HUES64 (cell line): ENCODE measurements around the gene SMIM24.

Source experiments
- H3K27ac ChIP-seq: 2 replicates; pipeline ENCODE4 v1.7.0; 2013; ENCODE audit warnings: low read depth, low read length, inconsistent platforms
- H3K27me3 ChIP-seq: 2 replicates; pipeline ENCODE4 v1.6.1; 2013; ENCODE audit warnings: mild to moderate bottlenecking, low read length; ENCODE audit not compliant: insufficient read depth
- H3K36me3 ChIP-seq: 2 replicates; pipeline ENCODE4 v1.6.1; 2013; ENCODE audit warnings: mild to moderate bottlenecking, low read length; ENCODE audit not compliant: insufficient read depth
- H3K4me1 ChIP-seq: 2 replicates; pipeline ENCODE4 v1.6.1; 2013; ENCODE audit warnings: mild to moderate bottlenecking, low read length, moderate library complexity; ENCODE audit not compliant: insufficient read depth
- H3K4me3 ChIP-seq: 2 replicates; pipeline ENCODE4 v1.5.1; 2013; ENCODE audit warnings: mild to moderate bottlenecking, low read length, moderate library complexity
- H3K9ac ChIP-seq: 2 replicates; pipeline ENCODE4 v1.6.1; 2013; ENCODE audit warnings: mild to moderate bottlenecking, low read depth, low read length
- H3K9me3 ChIP-seq: 2 replicates; pipeline ENCODE4 v1.6.1; 2013; ENCODE audit warnings: low read depth, low read length; ENCODE audit not compliant: insufficient read depth
- WGBS: fragments of 150-250, 120-280 bp; methylation state at CpG from one replicate; pipeline ENCODE4 v1.1.7; 2013; ENCODE audit warnings: missing lambda C conversion rate; 5-methylcytosine and 5-hydroxymethylcytosine counted together

Gene SMIM24

DNA sequence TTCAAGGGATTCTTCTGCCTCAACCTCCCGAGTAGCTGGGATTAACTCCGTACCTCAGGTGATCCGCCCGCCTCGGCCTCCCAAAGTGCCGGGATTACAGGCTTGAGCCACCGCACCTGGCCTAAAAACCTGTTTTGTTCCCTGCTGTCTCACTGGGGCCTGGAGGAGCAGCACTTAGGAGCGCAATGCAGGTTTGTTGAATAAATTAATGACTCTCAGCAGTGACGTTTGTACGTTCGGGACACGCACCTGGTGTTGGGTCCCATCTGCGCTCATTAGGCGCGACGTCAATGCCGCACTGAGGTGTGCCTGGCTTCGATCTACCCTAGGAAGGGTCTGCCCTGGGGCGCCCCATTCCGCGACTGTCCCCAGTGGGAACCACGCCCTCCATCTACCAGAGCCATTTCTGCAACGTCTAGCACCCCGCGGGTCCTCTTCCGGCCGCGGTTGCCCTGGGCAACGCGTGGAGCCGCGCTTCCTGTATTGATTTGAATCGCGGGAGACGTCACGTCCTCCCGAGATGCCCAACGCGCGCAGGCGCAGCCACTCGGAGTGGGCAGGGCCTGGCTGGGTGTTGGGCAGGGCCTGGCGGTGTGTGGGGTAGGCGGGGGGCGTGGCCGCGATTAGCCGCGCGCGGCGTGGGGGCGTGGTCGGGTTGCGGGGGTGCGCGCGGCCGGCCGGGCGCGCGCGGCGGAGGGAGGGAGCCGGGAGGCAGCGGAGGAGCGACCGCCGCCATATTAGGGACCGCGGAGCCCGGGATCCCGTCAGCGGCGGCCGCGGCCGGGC, 25.5 kb upstream of the SMIM24 start, which contains the start of gene FZR1:
Gene FZR1, plus strand, starts transcription at position 714 of the 786 bp plus-strand sequence. CDS start 16,679 bp downstream, outside the sequence.
- 7% methylated on average over 79 of the region's 79 CpGs for WGBS
- H3K27ac ChIP-seq: peak within 1 kb of the TSS; percentile 84
- H3K9me3 ChIP-seq: no peaks in the 10 kb centered on the region
- no peaks in the 10 kb centered on the region for H3K27me3 ChIP-seq
- H3K9ac ChIP-seq: peak within 1 kb of the TSS; percentile 78
- peaks cover 14% of the 10 kb centered on the region; the same call in 1 of the 2 replicates for H3K36me3 ChIP-seq
- H3K4me3 ChIP-seq: peak within 1 kb of the TSS; percentile 72
- peaks cover 2% of the 10 kb centered on the region; the same call in 1 of the 2 replicates for H3K4me1 ChIP-seq

DNA sequence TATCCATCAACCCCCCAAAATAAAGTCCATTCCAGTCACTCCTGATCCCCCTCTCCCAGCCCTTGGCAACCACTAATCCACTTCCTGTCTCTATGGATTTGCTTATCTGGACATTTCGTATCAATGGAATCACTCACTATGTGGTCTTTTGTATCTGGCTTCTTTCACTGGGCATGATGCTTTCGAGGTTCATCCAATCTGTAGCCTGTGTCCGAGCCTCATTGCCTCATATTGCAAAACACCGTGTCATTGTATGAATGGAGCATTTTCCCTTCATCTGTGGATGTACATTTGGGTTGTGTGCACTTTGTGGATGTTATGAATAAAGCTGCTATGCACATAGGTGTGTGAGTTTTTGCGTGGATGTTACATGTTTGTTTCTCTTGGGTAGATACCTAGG, 24.4 kb upstream of the SMIM24 start:
- H3K9ac ChIP-seq: no peak overlapping the region
- WGBS: 93% methylated on average over 5 of the region's 5 CpGs
- no peaks in the 10 kb centered on the region for H3K9me3 ChIP-seq
- H3K36me3 ChIP-seq: peaks cover 9% of the 10 kb centered on the region; the same call in 1 of the 2 replicates
- H3K27ac ChIP-seq: no peak overlapping the region
- peaks cover 2% of the 10 kb centered on the region; the same call in 1 of the 2 replicates for H3K4me1 ChIP-seq
- no peaks in the 10 kb centered on the region for H3K27me3 ChIP-seq
- H3K4me3 ChIP-seq: no peak overlapping the region

DNA sequence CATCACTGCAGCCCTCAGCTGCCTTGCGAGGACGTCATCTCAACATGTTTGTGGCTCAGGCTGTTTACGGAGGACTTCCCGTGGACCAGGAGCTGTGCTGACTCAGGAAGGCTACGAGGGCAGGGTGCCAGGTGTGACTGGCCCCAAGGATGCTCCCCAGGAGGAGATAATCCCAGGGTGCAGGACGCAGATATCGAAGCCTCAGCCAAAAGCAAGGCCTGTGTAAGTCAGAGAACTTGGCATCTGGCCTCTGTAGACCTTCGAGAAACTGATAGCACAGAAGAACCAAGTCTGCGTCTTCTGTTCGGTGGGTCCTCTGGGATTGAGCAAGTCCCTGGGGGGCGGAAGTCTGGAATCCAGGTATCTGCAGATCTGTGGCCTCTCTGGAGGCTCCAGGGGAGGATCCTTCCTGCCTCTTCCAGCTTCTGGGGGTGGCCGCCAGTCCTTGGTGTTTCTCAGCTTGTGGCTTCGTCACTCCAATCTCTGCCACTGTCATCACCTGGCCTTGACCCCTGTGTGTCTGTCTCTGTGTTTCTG, 22.8 kb upstream of the SMIM24 start:
- 91% methylated on average over 13 of the region's 13 CpGs for WGBS
- H3K4me1 ChIP-seq: peaks cover 2% of the 10 kb centered on the region; the same call in 1 of the 2 replicates
- H3K9me3 ChIP-seq: no peaks in the 10 kb centered on the region
- H3K36me3 ChIP-seq: no peaks in the 10 kb centered on the region
- H3K4me3 ChIP-seq: no peak overlapping the region
- H3K9ac ChIP-seq: no peak overlapping the region
- no peak overlapping the region for H3K27ac ChIP-seq
- H3K27me3 ChIP-seq: no peaks in the 10 kb centered on the region

DNA sequence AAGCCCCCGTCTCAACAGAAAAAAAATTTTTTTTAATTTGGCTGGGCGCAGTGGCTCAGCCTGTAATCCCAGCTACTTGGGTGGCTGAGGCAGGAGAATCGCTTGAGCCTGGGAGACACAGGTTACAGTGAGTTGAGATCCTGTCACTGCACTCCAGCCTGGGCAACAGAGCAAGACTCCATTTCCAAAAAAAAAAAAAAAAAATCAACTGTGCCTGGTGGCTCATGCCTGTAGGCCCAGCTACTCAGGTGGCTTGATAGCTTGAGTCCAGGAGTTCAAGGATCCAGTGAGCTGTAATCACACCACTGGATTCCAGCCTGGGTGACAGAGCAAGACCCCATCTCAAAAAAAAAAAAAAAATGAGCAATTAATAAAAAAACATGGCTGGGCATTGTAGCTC, 21.5 kb upstream of the SMIM24 start:
- H3K36me3 ChIP-seq: peaks cover 7% of the 10 kb centered on the region
- H3K27ac ChIP-seq: no peak overlapping the region
- 95% methylated on average over 3 of the region's 3 CpGs for WGBS

DNA sequence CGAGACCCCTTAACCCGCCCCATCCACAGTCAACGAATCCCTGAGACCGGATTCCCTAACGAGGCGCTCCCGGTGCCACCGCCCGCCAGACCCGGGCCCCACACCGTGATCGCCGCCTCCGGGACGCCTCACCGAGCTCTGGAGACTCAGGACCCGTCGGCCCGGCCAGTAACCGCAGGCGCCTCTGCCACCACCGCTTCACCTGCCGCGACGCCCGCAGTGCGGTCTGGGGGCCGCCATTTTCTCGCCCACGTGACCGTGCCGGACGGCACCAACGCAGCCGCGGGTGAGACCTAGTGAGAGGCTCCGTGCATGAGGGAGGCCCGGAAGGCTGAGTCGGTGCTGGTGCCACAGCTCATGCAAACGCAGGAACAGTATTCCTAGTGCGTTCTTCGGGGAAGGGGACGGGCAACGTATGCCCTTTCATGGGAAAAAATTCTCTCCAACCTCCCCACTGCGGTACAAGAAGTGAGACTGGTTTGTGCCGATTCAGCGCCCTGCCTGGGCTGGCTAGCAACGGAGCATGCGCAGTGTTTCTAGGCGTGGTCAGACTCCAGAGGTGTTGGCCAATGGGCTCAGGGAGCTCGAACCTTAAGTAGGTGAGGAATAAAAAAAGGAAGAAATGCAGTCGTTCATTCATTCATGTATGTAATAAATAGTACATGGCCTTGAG, 20.2 kb upstream of the SMIM24 start, which contains the start of gene DOHH:
Gene DOHH, minus strand, starts transcription at position 246 of the 673 bp plus-strand sequence. CDS start 3,860 bp downstream, outside the sequence.
- H3K27me3 ChIP-seq: no peaks in the 10 kb centered on the region
- peaks cover 19% of the 10 kb centered on the region for H3K36me3 ChIP-seq
- H3K9ac ChIP-seq: peak within 1 kb of the TSS; percentile 98
- H3K9me3 ChIP-seq: no peaks in the 10 kb centered on the region
- H3K4me1 ChIP-seq: no peaks in the 10 kb centered on the region; the same call in 1 of the 2 replicates
- peak within 1 kb of the TSS; percentile 96 for H3K4me3 ChIP-seq
- peak within 1 kb of the TSS; percentile 97 for H3K27ac ChIP-seq
- under 1% methylated on average over 52 of the region's 52 CpGs for WGBS

More for the DNA sequence above, 21.5 kb upstream of the SMIM24 start:
- Histone ChIP-seq H3K9me3 (no peaks in the 10 kb centered on the region), H3K27me3 (no peaks in the 10 kb centered on the region), H3K9ac (no peak overlapping the region), H3K4me1 (no peaks in the 10 kb centered on the region; the same call in 1 of the 2 replicates), H3K4me3 (no peak overlapping the region)

DNA sequence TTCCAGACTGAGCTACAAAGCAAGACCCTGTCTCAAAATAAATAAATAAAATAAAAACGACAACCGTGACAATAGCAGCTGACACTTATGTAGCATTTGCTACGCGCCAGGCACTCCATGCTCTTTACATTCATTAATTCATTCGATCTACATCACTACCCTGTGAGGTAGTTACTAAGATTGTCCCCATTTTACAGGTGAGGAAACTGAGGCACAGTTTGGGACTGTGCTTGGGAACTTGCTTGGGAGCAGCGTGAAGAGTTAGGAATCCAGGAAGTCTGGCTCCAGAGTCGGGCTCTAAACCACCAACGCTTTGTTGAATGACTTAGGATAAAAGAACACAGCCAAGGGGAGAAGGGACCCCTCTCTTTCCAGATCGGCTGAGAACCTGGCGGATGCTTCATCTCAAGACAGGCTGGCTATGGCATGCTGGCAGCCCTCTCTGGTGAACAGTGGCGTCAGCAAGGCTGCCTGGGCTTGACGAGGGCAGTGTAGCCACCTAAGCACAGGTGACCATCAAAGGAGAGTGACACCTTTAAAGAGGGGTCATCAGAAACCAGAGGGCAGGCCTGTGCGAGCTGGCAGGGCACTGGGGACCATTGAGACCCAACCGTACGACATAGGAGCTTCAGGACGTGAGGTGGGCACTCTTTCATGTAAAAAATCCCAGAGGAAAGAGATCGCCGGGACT, 19.6 kb upstream of the SMIM24 start:
- H3K27ac ChIP-seq: peak overlapping the region; percentile 97
- peak overlapping the region; percentile 96 for H3K4me3 ChIP-seq
- H3K4me1 ChIP-seq: no peaks in the 10 kb centered on the region; the same call in 1 of the 2 replicates
- H3K9ac ChIP-seq: peak overlapping the region; percentile 98
- H3K27me3 ChIP-seq: no peaks in the 10 kb centered on the region
- 27% methylated on average over 18 of the region's 18 CpGs for WGBS
- H3K36me3 ChIP-seq: peaks cover 24% of the 10 kb centered on the region
- no peaks in the 10 kb centered on the region for H3K9me3 ChIP-seq

DNA sequence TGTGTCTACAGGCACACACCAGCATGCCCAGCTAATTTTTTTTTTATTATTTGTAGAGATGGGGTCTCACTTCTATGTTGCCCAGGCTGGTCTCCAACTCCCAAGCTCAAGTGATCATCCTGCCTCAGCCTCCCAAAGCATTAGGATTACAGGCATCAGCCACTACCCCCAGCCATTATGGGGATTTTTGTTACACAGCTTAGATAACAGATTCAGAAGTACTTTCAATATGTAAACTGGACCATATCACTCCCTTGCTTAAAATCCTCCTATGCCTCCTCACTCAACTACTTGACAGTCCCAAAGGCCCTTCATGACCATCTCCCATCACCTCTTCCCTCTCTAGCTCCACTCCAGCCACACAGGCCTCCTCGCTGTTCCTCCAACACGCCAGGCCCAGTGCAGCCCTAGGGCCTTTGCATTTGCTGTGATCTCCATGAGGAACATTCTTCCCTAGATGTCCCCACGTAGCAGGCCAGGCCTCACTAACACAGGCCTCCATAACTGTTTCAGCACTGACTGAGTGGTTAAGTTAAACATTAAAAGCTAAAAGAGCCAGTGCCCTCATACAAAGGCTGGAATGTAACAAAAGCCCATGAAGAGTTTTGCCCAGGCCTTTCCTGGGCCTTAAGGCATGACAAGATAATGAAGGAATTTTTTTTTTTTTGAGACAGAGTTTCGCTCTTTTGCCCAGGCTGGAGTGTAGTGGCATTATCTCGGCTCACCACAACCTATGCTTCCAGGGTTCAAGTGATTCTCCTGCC, 17.6 kb upstream of the SMIM24 start:
- no peaks in the 10 kb centered on the region; the same call in 1 of the 2 replicates for H3K4me1 ChIP-seq
- no peaks in the 10 kb centered on the region for H3K9me3 ChIP-seq
- H3K36me3 ChIP-seq: peaks cover 37% of the 10 kb centered on the region
- H3K27ac ChIP-seq: no peak overlapping the region
- H3K4me3 ChIP-seq: no peak overlapping the region
- H3K9ac ChIP-seq: no peak overlapping the region
- H3K27me3 ChIP-seq: no peaks in the 10 kb centered on the region
- WGBS: 96% methylated on average over 5 of the region's 5 CpGs

DNA sequence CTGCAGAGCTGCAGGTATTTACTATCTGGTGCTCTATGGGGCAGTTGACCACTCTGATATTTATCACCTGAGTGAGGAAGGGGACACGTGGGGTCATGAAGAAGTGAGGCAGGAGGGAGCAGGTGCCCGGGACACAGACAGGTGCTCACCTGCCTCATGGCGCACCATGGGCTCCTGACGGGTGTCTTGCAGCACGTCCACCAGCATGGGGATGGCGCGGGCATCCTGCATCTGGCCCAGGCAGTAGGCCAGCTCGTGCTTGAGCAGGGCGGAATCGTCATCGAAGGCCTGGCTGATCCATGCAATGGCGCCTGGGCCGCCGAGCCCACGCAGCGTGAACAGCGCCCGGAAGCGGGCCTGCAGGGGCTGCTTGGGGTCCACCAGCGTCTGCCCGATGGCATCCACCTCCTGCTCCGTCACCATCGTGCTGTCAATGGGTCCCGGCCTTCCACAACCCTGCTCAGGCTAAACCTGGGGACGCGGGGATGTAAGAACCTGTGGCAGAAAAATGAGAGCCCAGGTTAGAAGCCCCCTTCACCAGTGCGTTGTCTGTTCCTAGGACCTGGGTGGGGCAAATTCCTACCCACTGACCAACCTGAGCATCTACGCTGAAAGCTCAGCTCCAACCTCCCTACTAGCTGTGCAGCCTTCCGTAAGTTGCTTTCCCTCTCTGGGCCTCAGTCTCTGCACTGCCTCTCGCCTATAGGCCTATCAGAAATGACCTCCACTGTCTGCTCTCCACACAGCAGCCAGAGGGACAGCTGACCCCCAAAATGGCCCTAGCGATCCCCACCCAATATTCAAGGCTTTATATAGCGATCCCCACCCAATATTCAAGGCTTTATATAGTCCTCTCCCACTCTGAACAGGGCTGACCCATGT, 16.3 kb upstream of the SMIM24 start:
- Histone ChIP-seq H3K27me3 (no peaks in the 10 kb centered on the region), H3K9me3 (no peaks in the 10 kb centered on the region), H3K36me3 (peaks cover 48% of the 10 kb centered on the region), H3K9ac (no peak overlapping the region), H3K4me3 (no peak overlapping the region), H3K27ac (no peak overlapping the region), H3K4me1 (no peaks in the 10 kb centered on the region; the same call in 1 of the 2 replicates)
- 96% methylated on average over 32 of the region's 32 CpGs for WGBS

DNA sequence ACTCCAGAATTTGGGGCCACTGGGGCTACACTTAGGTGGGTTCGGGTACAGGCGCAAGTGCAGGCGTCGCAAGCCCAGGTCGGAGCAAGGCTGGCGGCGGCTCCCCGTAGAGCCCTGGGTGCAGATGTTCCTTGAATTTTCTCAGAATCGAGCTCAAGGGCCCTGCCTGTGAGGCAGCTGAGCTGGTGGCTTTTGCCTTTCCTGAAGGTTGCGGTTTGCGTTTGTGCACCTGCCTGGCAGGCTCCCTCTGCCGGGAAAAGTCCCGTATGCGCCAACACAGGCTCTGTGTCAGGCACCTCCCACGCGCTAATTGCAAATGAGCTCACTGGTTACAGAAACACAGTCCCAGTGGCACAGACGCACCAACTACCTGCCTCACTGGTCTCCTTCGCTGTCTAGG, 14.2 kb upstream of the SMIM24 start:
- H3K9me3 ChIP-seq: no peaks in the 10 kb centered on the region
- 95% methylated on average over 18 of the region's 18 CpGs for WGBS
- no peak overlapping the region for H3K4me3 ChIP-seq
- no peaks in the 10 kb centered on the region for H3K4me1 ChIP-seq
- H3K9ac ChIP-seq: no peak overlapping the region
- H3K36me3 ChIP-seq: peaks cover 54% of the 10 kb centered on the region
- no peak overlapping the region for H3K27ac ChIP-seq
- H3K27me3 ChIP-seq: no peaks in the 10 kb centered on the region
